Muscle of leg (tissue), 11 donors: Measurements from ENCODE around the gene BAIAP2. TPM values are rescaled to one million over a fixed set of nuclear protein-coding genes. Genes with fewer than 3 reads are reported as not detected.

Experiments
- DNase-seq: peaks from one replicate; pipeline ENCODE4 v3.0.0; 2013
- H3K27ac ChIP-seq: one replicate; pipeline ENCODE4 v1.5.1; 2013; ENCODE audit warnings: mild to moderate bottlenecking, low read length, control low read depth
- H3K27me3 ChIP-seq: one replicate; pipeline ENCODE4 v1.6.1; 2013; ENCODE audit warnings: low read length; ENCODE audit not compliant: control insufficient read depth, insufficient read depth
- H3K36me3 ChIP-seq: one replicate; pipeline ENCODE4 v1.6.1; 2013; ENCODE audit warnings: low read length; ENCODE audit not compliant: control insufficient read depth, insufficient read depth
- H3K4me1 ChIP-seq: one replicate; pipeline ENCODE4 v1.6.1; 2013; ENCODE audit warnings: low read length; ENCODE audit not compliant: control insufficient read depth, insufficient read depth
- H3K4me3 ChIP-seq: one replicate; pipeline ENCODE4 v1.5.1; 2013; ENCODE audit warnings: low read length, control low read depth
- H3K9me3 ChIP-seq: replicated peaks from 2 replicates; pipeline ENCODE4 v1.6.1; 2013; ENCODE audit warnings: low read depth, low read length; ENCODE audit not compliant: control insufficient read depth
- WGBS: methylation state at CpG from one replicate; pipeline ENCODE4 v1.1.5; 2013; ENCODE audit warnings: missing lambda C conversion rate; ENCODE audit not compliant: insufficient coverage; 5-methylcytosine and 5-hydroxymethylcytosine counted together
- polyA plus RNA-seq, 8 donors: library from polyadenylated mRNA; unstranded; fragments of 120-200 nt; gene quantifications; one replicate each; pipeline versions ENCODE4 v1.2.1 to v1.2.3, GENCODE V29; 2013; ENCODE audit warnings: inconsistent platforms in 1 of 8, low replicate concordance in 1 of 8; ENCODE audit not compliant: insufficient read length in 8 of 8, insufficient read depth in 1 of 8
- total RNA-seq: library from RNA; stranded (reverse); fragments of 120-200 nt; gene quantifications from one replicate; pipeline ENCODE4 v1.2.4, GENCODE V29; 2013

The BAIAP2 gene
- total and polyA plus RNA-seq, 9 donors = 11.6 to 24.7 (median 17.1) TPM

DNA sequence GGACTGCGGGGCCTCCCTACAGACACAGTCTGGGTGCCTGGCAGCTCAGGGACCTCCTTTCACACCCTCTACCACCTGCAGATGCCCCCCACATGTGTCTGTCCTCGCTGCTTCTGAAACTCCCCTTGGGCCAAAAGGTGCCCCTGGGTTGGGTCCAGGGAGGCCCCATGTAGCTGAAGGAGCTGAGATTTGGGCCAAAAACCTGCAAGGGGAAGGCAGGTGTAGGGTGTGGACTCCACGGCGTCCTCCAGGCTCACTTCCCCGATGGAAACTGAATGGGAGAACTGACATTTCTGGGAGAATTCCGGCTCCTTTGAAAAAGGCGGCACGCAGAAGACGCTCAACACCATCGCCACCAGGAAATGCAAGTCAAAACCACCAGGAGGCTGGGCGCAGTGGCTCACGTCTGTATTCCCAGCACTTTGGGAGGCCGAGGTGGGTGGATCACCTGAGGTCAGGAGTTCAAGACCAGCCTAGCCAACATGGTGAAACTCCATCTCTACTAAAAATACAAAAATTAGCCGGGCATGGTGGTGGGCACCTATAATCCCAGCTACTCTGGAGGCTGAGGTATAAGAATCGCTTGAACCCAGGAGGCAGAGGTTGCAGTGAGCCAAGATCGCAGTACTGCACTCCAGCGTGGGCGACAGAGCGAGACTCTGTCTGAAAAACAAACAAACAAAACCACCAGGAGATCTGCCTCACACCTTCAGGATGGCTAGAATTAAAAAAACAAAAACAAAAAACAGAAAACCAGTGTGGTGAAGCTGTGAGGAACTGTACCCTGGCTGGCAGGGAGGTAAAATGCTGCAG is 13.2 kb upstream of the BAIAP2 start:
- Histone ChIP-seq H3K27me3 (peaks cover 3% of the 10 kb centered on the region), H3K27ac (peak overlapping the region; percentile 89), H3K9me3 (peaks cover 2% of the 10 kb centered on the region), H3K4me3 (no peak overlapping the region), H3K4me1 (peaks cover 80% of the 10 kb centered on the region), H3K36me3 (no peaks in the 10 kb centered on the region)
- DNase-seq = no peak
- WGBS = 47% methylated on average over 6 of the region's 19 CpGs

GRCh38 chr17:81022344-81022676 is 12.6 kb upstream of the BAIAP2 start:
- Histone ChIP-seq H3K27ac (peak overlapping the region; percentile 29), H3K4me1 (peaks cover 85% of the 10 kb centered on the region), H3K9me3 (no peaks in the 10 kb centered on the region), H3K4me3 (no peak overlapping the region), H3K36me3 (no peaks in the 10 kb centered on the region), H3K27me3 (peaks cover 4% of the 10 kb centered on the region)
- DNase-seq = peak; percentile 85
- WGBS = 50% methylated on average over 2 of the region's 6 CpGs

DNA sequence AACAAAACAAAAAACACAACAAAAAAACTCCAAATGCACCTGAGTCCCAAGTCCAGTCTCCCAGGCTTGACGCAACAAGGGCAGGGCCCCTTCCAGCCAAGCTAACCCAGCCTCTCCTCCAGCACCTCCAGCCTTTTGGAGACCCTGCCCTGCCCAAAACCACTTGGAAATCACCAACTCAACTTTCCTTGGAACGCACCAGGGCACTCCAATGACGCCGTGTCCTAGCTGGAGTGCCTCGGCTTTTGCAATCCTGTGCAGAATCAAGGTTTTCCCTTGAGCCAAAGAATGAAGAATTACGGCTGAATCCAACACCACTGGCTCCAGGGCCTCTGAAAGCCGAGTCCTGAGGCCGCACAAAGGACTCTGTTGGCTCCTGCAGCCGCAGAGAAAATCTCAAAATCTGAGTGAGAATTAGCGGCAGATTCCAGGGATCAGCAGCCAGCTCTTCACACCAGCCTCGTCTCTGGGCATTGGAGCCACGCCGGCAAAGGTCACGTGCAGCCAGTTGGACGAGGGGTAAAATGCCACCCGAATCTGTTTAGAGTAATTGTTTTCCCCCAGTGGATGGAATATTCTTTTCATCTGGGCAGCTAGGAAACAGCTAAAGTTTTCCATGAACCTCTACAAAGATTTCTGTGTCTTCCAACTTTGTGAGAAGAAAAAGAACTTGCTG is 9.7 kb upstream of the BAIAP2 start:
- peak; percentile 87 for DNase-seq
- Histone ChIP-seq H3K27ac (peak overlapping the region; percentile 36), H3K9me3 (no peaks in the 10 kb centered on the region), H3K27me3 (peaks cover 13% of the 10 kb centered on the region), H3K4me1 (peaks cover 69% of the 10 kb centered on the region), H3K36me3 (no peaks in the 10 kb centered on the region), H3K4me3 (no peak overlapping the region)
- WGBS = 40% methylated on average over 10 of the region's 16 CpGs

GRCh38 chr17:81025741-81026129 is 9.2 kb upstream of the BAIAP2 start:
- DNase-seq = peak; percentile 94
- H3K4me3 ChIP-seq = no peak overlapping the region
- peak overlapping the region; percentile 36 for H3K27ac ChIP-seq
- 20% methylated on average over 22 of the region's 22 CpGs for WGBS
- H3K27me3 ChIP-seq = peaks cover 13% of the 10 kb centered on the region
- no peaks in the 10 kb centered on the region for H3K9me3 ChIP-seq
- H3K36me3 ChIP-seq = no peaks in the 10 kb centered on the region
- peaks cover 69% of the 10 kb centered on the region for H3K4me1 ChIP-seq

DNA sequence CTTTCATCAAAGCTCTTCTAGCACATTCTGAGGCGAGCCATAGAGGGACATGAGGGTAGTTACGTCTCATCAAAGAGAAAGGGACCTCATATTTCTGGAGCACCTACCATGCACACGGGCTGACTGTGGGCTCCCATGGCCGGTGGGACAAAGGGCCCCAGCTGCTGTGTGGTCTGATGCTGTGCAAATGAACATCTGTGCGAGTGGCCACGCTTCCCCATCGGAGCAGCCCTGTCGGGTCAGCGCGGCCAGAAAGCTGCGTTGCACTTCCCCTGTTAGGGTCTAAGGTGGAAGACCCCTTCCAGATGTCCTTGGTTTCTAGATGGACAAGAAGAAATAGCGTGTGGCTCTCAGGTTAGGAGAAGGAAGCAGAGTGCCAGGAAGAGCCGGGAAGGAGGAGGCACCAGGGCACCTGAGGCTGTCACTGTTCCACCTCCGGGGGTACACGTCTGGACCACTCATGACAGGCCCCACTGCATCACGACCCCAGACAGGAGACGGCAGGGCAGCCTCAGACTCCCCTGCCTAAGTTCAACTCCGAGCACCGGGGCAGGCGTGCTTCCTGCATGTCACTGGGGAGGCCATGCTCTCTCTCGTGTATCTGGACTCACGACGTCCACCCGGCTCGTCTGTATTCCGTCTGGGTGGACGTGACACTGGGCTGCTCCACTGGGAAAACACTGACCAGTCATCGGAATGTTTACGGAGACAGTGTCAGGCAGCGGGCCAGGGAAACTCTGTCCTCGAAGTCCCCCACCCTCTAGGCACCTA is 8.5 kb upstream of the BAIAP2 start:
- WGBS = 60% methylated on average over 26 of the region's 31 CpGs
- peaks cover 13% of the 10 kb centered on the region for H3K27me3 ChIP-seq
- no peaks in the 10 kb centered on the region for H3K9me3 ChIP-seq
- H3K4me3 ChIP-seq = no peak overlapping the region
- H3K4me1 ChIP-seq = peaks cover 69% of the 10 kb centered on the region
- no peaks in the 10 kb centered on the region for H3K36me3 ChIP-seq
- H3K27ac ChIP-seq = peak overlapping the region; percentile 36
- no peak for DNase-seq

- WGBS = 47% methylated on average over 13 of the region's 15 CpGs
- H3K27me3 ChIP-seq = peaks cover 13% of the 10 kb centered on the region
- H3K4me1 ChIP-seq = peaks cover 69% of the 10 kb centered on the region
- H3K4me3 ChIP-seq = no peak overlapping the region
- no peak for DNase-seq
- no peaks in the 10 kb centered on the region for H3K9me3 ChIP-seq
- H3K36me3 ChIP-seq = peaks cover 5% of the 10 kb centered on the region
- H3K27ac ChIP-seq = no peak overlapping the region
Measured at GRCh38 chr17:81027038-81027437, 7.9 kb upstream of the BAIAP2 start.

GRCh38 chr17:81027591-81028505 is 7.1 kb upstream of the BAIAP2 start:
- Histone ChIP-seq H3K4me3 (no peak overlapping the region), H3K4me1 (peaks cover 73% of the 10 kb centered on the region), H3K9me3 (no peaks in the 10 kb centered on the region), H3K27me3 (peaks cover 13% of the 10 kb centered on the region), H3K27ac (no peak overlapping the region), H3K36me3 (peaks cover 12% of the 10 kb centered on the region)
- DNase-seq = no peak
- 65% methylated on average over 19 of the region's 37 CpGs for WGBS

- no peak overlapping the region for H3K4me3 ChIP-seq
- H3K27me3 ChIP-seq = peaks cover 13% of the 10 kb centered on the region
- no peak overlapping the region for H3K27ac ChIP-seq
- no peaks in the 10 kb centered on the region for H3K9me3 ChIP-seq
- peaks cover 78% of the 10 kb centered on the region for H3K4me1 ChIP-seq
- WGBS = 24% methylated on average over 11 of the region's 12 CpGs
- H3K36me3 ChIP-seq = peaks cover 13% of the 10 kb centered on the region
- DNase-seq = no peak
Measured at GRCh38 chr17:81028506-81028858, 6.5 kb upstream of the BAIAP2 start.

DNA sequence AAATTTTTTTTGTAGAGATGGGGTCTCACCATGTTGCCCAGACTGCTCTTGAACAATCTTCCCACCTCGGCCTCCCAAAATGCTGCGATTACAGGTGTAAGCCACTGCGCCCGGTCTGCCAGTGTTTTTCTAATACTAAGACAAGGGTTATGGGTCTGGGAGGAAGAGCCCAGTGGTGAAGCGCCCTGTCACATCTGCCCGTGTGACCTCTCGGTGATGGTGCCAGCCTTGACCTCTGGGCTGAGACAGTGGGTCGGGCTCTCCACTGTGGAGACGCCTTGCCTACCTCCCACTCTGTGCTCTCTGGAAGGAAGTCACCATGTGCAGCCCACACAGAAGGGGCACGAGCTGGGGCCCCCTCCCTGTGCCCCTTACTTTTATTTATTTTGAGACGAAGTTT is 5.1 kb upstream of the BAIAP2 start:
- no peak for DNase-seq
- no peak overlapping the region for H3K4me3 ChIP-seq
- peaks cover 13% of the 10 kb centered on the region for H3K36me3 ChIP-seq
- peaks cover 75% of the 10 kb centered on the region for H3K4me1 ChIP-seq
- 89% methylated on average over 9 of the region's 11 CpGs for WGBS
- H3K9me3 ChIP-seq = no peaks in the 10 kb centered on the region
- no peak overlapping the region for H3K27ac ChIP-seq
- peaks cover 12% of the 10 kb centered on the region for H3K27me3 ChIP-seq
